Prostate gland (tissue), 2 donors: ENCODE measurements around the gene EBF3. TPM values are rescaled to one million over a fixed set of nuclear protein-coding genes. Genes with fewer than 3 reads are reported as not detected.
A peak's percentile ranks its signal among the peaks of the same experiment; 100 is the strongest.

ENCODE experiments used
- DNase-seq: peaks from one replicate; pipeline ENCODE4 v3.0.0-alpha.2; 2019; ENCODE audit warnings: low spot score
- H3K27ac ChIP-seq, 2 donors: fragments of 200-600 bp; sonication (generic); 2 replicates each; pipeline ENCODE4 v1.5.1; 2017 to 2019
- H3K27me3 ChIP-seq: fragments of 200-600 bp; sonication (generic); replicated peaks from 2 replicates; pipeline ENCODE4 v1.5.1; 2019; ENCODE audit not compliant: insufficient read depth
- H3K36me3 ChIP-seq, 2 donors: fragments of 200-600 bp; sonication (generic); 1 replicate in 1 of 2; 2 replicates in 1 of 2; pipeline versions ENCODE4 v1.5.1 to v1.8.1; 2017 to 2019
- H3K4me1 ChIP-seq: fragments of 200-600 bp; sonication (generic); replicated peaks from 2 replicates; pipeline ENCODE4 v1.5.1; 2019
- H3K4me3 ChIP-seq, 2 donors: fragments of 200-600 bp; sonication (generic); 2 replicates each; pipeline ENCODE4 v1.5.1; 2017 to 2019
- H3K9me3 ChIP-seq: fragments of 200-600 bp; sonication (generic); 2 replicates; pipeline ENCODE4 v1.5.1; 2017
- CTCF ChIP-seq, 4 experiments: fragments of 200-600 bp in 2 of 4; fragments of 450-650 bp in 2 of 4; sonication (generic) in 2 of 4; IDR thresholded peaks; 1 replicate in 3 of 4; 2 replicates in 1 of 4; pipeline ENCODE4 v1.5.1; 2016 to 2019; ENCODE audit warnings: antibody characterized with exemption in 4 of 4, mild to moderate bottlenecking in 2 of 4, moderate library complexity in 2 of 4
- POLR2A ChIP-seq: fragments of 450-650 bp; IDR thresholded peaks from one replicate; pipeline ENCODE4 v1.6.1; 2016; ENCODE audit warnings: antibody characterized with exemption, mild to moderate bottlenecking
- POLR2AphosphoS5 ChIP-seq: sonication (generic); formaldehyde crosslinking; IDR thresholded peaks from one replicate; pipeline ENCODE4 v1.6.1; 2017; ENCODE audit warnings: antibody characterized with exemption
- WGBS: methylation state at CpG from one replicate; pipeline ENCODE4 v1.1.5; 2018; 5-methylcytosine and 5-hydroxymethylcytosine counted together
- intact Hi-C: fragments of 100-400 bp; cut with DNase I; formaldehyde crosslinking; loops from one replicate; pipeline ENCODE4 v1.14.2; 2022
- total RNA-seq, 2 donors: library from RNA; depleted of rRNA; stranded (reverse); fragments of >200 nt; gene quantifications; one replicate each; pipeline ENCODE4 v1.1.0, GENCODE V29; 2016

EBF3 gene
- total RNA-seq = 1 to 10 TPM; 1.5 to 7.8 TPM

- Histone ChIP-seq H3K4me1 (no peaks in the 10 kb centered on the region), H3K27me3 (peaks cover 63% of the 10 kb centered on the region), H3K36me3 (no peaks in the 10 kb centered on the region), H3K27ac (peak within 1 kb of the TSS; percentile 30 to 49), H3K9me3 (no peaks in the 10 kb centered on the region), H3K4me3 (peak within 1 kb of the TSS; percentile 30 to 37)
- TF ChIP-seq POLR2A (no peak), CTCF (IDR thresholded peaks at IDR 0.05) (peak in 1 of 4 experiments; percentile 14)
- intact Hi-C loops = no loop called here
- peak; percentile 44 for DNase-seq
- 1% methylated on average over 76 of the region's 131 CpGs for WGBS
These were observed at the start of gene EBF3 for GRCh38 chr10:129963641-129964501. TSS of gene EBF3 (minus strand) at chr10:129964274. CDS start at chr10:129963768, 506 bp downstream.

GRCh38 chr10:130013335-130014262 is 49.5 kb upstream of the EBF3 start:
- no peaks in the 10 kb centered on the region for H3K4me1 ChIP-seq
- WGBS = 78% methylated on average over 33 of the region's 33 CpGs
- H3K9me3 ChIP-seq = no peaks in the 10 kb centered on the region
- no peak overlapping the region for H3K27ac ChIP-seq
- intact Hi-C loops = no loop called here
- H3K27me3 ChIP-seq = no peaks in the 10 kb centered on the region
- H3K4me3 ChIP-seq = no peak overlapping the region
- no peaks in the 10 kb centered on the region for H3K36me3 ChIP-seq
- DNase-seq = no peak
- TF ChIP-seq CTCF (IDR thresholded peaks at IDR 0.05) (no peak), POLR2A (no peak), POLR2AphosphoS5 (no peak)

- H3K4me3 ChIP-seq = no peak overlapping the region
- intact Hi-C loops = no loop called here
- no peaks in the 10 kb centered on the region for H3K27me3 ChIP-seq
- no peaks in the 10 kb centered on the region for H3K36me3 ChIP-seq
- no peak overlapping the region for H3K27ac ChIP-seq
- H3K4me1 ChIP-seq = no peaks in the 10 kb centered on the region
- DNase-seq = no peak
- no peak for TF ChIP-seq POLR2AphosphoS5
- TF ChIP-seq CTCF (IDR thresholded peaks at IDR 0.05) = no peak
- no peak for TF ChIP-seq POLR2A
- no peaks in the 10 kb centered on the region for H3K9me3 ChIP-seq
- 65% methylated on average over 12 of the region's 12 CpGs for WGBS
These were observed 48.1 kb upstream of the EBF3 start for GRCh38 chr10:130012129-130012528.

- Histone ChIP-seq H3K36me3 (no peaks in the 10 kb centered on the region), H3K4me3 (no peak overlapping the region), H3K4me1 (no peaks in the 10 kb centered on the region), H3K9me3 (no peaks in the 10 kb centered on the region), H3K27ac (no peak overlapping the region), H3K27me3 (no peaks in the 10 kb centered on the region)
- WGBS = 80% methylated on average over 6 of the region's 6 CpGs
- DNase-seq = no peak
- TF ChIP-seq POLR2A (no peak), POLR2AphosphoS5 (no peak), CTCF (IDR thresholded peaks at IDR 0.05) (no peak)
- intact Hi-C loops = no loop called here
These were observed 46.6 kb upstream of the EBF3 start for GRCh38 chr10:130010653-130011052.
